ENCODE data around the gene CDC42EP1.

- TF ChIP-seq CTCF (IDR thresholded peaks at IDR 0.05) (no peak), SIN3A (IDR thresholded peaks at IDR 0.05; ENCODE audit: borderline replicate concordance, insufficient read depth, low read depth, low read length) (no peak), POLR2AphosphoS5 (IDR thresholded peaks at IDR 0.05; ENCODE audit: low read depth, low read length) (no peak), REST (IDR thresholded peaks at IDR 0.05; ENCODE audit: insufficient read depth in 1 of 2, low read depth in 2 of 2, low read length in 1 of 2) (no peak), TCF7L2 (IDR thresholded peaks at IDR 0.05; ENCODE audit: low read depth, low read length) (no peak)
These were observed 17.7 kb downstream of the CDC42EP1 start for GRCh38 chr22:37578002-37578401.
